ENCODE measurements around the gene LRRC31.

Gene LRRC31

DNA sequence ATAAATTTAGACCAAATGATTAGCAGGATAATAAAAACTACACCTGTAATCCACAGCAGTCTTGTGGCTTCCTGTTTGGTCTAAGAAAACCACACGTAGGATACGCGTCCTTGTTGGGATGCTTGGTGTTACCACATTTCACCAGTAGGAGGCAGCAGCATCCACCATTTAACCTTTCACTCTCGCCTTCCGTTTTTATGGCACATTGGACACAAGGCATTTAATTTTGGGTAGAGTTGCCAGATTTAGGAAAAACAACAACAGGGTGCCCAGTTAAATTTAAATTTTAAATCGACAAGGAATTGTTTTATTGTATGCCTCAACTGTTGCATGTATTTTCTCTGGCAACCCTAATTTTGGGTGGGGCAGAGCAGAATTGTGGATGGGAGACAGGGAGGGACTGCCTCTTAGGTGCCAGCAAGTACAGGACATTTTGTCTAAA lies 6.3 kb downstream of the LRRC31 start:
- peak; percentile 16 for DNase-seq (ENCODE audit: low read depth)

- no peak for DNase-seq (ENCODE audit: low read depth)
Measured at GRCh38 chr3:169861871-169862270, 7.9 kb downstream of the LRRC31 start.

GRCh38 chr3:169857811-169858210 lies 11.9 kb downstream of the LRRC31 start:
- DNase-seq (ENCODE audit: low read depth), result no peak

DNA sequence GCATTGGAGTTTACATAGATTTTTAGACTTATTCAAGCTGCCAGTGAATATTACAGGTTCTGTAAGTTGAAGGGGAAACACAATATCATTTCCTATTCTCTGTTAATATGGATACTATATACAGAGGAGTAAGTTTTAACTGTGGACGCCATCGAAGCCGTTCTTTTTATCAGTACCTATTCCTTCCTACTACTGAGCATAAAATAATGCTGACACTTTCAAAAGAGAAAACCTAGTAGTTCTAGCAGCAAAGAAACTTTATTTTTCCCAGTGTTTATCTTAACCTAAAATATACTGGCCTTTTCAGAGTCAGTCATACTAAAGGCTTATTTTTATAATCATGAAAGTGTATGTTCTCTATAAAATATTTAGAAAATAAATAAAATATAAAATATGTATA lies 14.2 kb downstream of the LRRC31 start:
- DNase-seq (ENCODE audit: low read depth), result no peak

GRCh38 chr3:169850618-169851017 lies 19.1 kb downstream of the LRRC31 start:
- no peak for DNase-seq (ENCODE audit: low read depth)

DNA sequence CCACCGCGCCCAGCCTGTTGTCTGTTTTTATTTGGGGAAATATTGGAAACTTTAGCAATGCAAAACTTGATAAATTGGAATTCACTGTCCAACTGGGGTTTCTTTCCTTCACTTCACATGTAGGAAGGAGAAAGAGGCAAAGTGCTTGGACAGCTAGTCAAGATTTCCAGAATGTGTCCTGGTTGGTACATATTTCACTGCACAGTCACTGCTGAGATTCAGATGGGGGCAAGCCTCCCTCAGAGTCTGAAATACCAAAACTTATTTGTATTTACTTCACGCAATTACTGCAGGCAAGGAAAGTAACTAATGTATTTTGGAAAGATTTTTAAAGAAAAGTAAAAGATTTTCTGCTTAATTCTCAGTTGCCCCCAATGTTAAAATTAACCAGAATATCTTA lies 21.0 kb downstream of the LRRC31 start:
- no peak for DNase-seq (ENCODE audit: low read depth)

DNA sequence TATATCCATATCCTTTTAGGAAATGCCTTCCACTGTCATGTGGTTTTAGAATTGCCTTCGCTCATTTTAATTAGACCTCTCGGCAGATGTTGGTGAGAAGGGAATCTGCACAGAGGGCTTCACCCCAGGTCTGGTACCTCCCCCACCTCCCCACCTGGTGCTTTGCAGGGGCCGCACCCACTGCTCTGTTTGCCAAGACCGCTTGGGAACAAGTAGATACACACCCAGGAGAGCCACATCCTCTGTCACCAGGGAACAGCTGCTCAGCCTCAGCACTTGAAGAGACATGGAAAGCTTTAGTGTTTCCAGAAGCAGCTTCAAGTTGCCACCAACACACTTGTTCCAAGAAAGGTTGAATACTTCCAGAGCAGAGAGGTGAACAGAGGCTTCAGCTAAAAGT lies 21.8 kb downstream of the LRRC31 start:
- DNase-seq (ENCODE audit: low read depth), result no peak

- no peak for DNase-seq (ENCODE audit: low read depth)
Measured at GRCh38 chr3:169846458-169847193, 23.1 kb downstream of the LRRC31 start.

- DNase-seq (ENCODE audit: low read depth), result no peak
Measured at GRCh38 chr3:169842960-169843359, 26.8 kb downstream of the LRRC31 start.

DNA sequence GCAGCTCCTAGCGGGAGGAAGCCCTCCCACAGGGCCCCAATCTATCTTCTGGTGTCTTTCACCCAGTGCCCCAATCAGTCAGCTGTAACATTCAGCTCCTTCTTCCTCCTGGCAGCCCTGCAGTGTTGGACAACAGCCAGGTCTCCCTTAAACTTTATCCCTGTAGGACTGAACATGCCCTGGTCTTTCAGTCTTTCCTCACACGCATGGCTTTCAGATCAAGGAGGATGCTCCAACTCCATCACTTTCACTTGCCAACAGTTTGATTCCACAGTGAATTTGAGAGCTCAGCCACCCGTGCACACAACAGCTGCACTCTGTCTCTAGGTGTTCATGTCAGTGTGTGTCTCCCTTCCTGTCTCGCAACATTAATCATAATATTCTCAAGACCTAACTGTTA lies 28.6 kb downstream of the LRRC31 start:
- DNase-seq (ENCODE audit: low read depth), result no peak

GRCh38 chr3:169838511-169839030 lies 31.2 kb downstream of the LRRC31 start:
- DNase-seq (ENCODE audit: low read depth), result no peak

DNA sequence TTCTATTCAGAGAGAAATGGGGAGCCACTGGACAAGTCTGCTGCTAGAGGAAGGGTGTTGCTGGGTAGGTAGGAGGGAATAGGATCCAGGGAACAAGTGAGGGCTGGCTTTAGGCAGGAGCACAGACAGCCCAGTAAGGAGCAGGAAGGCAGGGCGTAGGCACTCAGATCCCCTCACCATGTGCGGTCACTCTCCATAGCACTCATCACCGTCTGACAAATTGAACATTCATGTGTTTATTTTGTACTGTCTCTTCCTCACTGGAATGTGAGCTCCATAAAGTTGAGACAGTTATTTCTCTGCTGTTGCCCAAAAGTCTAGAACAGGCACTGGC lies 32.8 kb downstream of the LRRC31 start:
- no peak for DNase-seq (ENCODE audit: low read depth)

DNA sequence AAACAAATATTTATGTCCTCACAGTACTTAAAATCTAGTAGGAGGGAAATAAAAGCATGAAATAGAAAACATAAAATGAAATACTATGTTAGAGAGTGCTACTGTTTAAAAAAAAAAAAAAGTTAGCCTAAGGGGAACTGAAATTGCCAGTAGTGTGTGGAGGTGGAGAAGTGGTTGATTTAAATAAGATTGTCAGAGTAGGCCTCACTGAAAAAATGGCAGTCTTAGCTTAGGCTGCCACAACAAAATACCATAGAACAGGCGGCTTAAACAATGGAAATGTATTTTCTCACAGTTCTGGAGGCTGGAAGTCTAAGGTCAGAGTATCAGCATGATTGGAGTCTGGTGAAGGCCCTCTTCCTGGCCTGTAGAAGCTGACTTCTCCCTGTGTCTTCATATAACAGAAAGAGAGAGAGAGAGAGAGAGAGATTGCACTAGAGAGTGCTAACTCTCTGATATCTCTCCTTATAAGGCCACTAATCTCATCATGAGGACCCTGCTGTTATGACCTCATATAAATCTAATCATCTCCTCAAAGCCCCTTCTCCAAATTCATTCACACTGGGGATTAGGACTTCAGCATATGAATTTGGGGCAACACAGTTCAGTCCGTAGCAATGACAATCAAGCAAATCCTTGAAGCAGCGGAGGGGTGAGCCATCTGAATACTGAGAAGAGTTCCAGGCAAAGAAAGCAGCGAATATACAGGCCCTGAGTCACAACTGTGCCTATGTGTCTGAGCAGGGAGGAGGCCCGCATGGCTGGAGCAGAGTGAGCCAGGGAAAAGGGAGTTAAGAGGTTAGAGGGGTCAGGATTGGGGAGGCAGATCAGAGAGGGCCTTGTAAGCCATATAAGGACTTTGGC lies 33.4 kb downstream of the LRRC31 start:
- no peak for DNase-seq (ENCODE audit: low read depth)

GRCh38 chr3:169835533-169835932 lies 34.2 kb downstream of the LRRC31 start:
- no peak for DNase-seq (ENCODE audit: low read depth)

DNA sequence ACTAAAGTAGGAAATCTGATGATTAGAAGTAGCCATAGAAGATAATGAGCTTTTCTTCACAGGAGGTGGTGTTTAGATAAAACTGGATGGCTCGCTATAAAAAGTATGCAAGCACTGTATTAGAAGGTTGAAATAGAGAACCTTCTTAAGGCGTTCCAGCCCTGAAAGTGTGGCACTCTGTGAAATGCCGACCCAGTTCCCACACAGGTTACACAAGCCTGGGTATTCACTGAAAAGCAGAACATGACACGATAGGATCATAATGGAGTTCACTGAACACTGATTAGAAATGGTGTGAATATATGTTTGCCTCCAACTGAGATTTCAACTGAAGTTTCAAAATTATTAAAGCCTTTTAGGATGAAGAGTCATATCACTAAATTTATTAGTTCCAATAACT lies 42.0 kb downstream of the LRRC31 start:
- DNase-seq (ENCODE audit: low read depth), result no peak

GRCh38 chr3:169825316-169825715 lies 44.4 kb downstream of the LRRC31 start:
- DNase-seq (ENCODE audit: low read depth), result no peak

GRCh38 chr3:169822983-169823382 lies 46.8 kb downstream of the LRRC31 start:
- DNase-seq (ENCODE audit: low read depth), result no peak

- no peak for DNase-seq (ENCODE audit: low read depth)
Measured at GRCh38 chr3:169822540-169822939, 47.2 kb downstream of the LRRC31 start.

DNA sequence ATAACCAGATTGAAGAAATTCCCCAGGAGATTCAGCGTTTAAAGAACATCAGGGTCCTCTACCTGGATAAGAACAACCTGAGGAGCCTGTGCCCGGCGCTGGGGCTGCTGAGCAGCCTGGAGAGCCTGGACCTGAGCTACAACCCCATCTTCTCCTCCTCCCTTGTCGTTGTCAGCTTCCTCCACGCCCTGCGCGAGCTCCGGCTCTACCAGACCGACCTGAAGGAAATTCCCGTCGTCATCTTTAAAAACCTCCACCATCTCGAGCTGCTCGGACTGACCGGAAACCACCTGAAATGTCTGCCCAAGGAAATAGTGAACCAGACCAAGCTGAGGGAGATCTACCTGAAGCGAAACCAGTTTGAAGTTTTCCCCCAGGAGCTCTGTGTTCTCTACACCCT lies 47.6 kb downstream of the LRRC31 start:
- no peak for DNase-seq (ENCODE audit: low read depth)

- no peak for DNase-seq (ENCODE audit: low read depth)
Measured at GRCh38 chr3:169818316-169818715, 51.4 kb downstream of the LRRC31 start.

DNA sequence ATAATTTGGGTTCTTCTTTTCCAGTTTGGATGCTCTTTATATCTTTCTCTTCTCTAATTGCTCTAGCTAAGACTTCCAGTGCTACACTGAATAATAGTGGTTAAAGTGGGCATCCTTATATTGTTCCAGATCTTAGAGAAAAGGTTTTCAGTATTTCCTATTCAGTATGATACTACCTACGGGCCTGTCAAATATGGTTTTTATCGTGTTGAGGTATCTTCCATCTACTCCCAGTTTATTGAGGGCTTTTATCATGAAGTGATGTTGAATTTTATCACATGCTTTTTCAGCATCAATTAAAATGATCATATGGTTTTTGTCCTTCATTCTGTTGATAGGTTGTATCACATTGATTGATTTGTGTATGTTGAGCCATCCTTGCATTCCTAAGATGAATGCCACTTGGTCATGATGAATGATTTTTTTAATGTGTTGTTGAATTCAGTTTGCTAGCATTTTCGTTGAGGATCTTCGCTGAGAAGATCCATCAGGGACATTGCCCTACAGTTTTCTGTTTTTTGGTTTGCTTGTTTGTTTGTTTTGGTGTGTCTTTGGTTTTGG lies 54.1 kb downstream of the LRRC31 start:
- no peak for DNase-seq (ENCODE audit: low read depth)

DNA sequence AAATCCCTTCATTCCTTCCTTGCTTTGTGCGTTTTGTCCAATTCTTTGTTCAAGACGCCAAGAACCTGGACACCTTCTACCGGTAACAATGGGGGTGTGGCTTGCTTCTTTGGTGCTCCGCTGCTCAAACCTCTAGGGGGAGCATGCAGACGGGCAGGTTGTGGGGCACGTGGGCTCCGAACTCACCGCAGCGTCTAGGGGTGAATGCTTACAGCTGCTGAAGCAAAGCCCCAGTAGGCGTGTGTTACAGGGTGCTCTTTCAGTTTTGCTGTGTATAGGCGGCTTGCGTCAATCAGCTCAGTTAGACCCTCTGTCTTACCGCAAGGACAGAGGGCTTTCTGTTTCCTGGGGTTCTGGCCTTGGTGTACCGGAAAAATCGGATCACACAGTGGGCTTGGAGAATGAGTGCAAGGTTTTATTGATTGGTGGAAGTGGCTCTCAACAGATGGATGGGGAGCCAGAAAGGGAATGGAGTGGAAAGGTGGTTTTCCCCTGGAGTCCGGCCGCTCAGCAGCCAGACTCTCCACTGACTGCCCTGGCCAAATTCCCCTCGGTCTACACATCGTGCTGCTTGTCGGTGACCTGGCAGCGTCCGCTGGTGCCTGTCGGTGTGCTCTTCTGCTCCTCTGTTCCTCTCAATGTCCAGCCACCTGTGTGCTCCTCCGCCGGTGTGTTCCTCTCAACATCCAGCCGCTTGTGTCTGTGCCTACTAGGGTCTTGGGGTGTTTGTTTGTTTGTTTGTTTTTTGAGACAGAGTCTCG lies 55.8 kb downstream of the LRRC31 start:
- peak; percentile 51 for DNase-seq (ENCODE audit: low read depth)
